AG09309 (cell line): ENCODE measurements around the gene P2RX1.
"Not testable (repeated sequence)": the region's sequence is repeated elsewhere in the genome, so short reads cannot be mapped to it uniquely, and the experiment has no call there.

Experiments
- DNase-seq: peaks from one replicate; pipeline ENCODE4 v3.0.0-alpha.2; 2010; ENCODE audit warnings: low read depth
- H3K4me3 ChIP-seq: 2 replicates; pipeline ENCODE4 v1.5.1; 2011; ENCODE audit warnings: mild to moderate bottlenecking, low read depth, low read length, moderate library complexity; ENCODE audit not compliant: control insufficient read depth
- CTCF ChIP-seq: IDR thresholded peaks from 2 replicates; pipeline ENCODE4 v1.5.1; 2011; ENCODE audit warnings: mild to moderate bottlenecking, low read depth, low read length, inconsistent platforms; ENCODE audit not compliant: insufficient read depth, control insufficient read depth; ENCODE audit errors: missing control alignments

The P2RX1 gene

DNA sequence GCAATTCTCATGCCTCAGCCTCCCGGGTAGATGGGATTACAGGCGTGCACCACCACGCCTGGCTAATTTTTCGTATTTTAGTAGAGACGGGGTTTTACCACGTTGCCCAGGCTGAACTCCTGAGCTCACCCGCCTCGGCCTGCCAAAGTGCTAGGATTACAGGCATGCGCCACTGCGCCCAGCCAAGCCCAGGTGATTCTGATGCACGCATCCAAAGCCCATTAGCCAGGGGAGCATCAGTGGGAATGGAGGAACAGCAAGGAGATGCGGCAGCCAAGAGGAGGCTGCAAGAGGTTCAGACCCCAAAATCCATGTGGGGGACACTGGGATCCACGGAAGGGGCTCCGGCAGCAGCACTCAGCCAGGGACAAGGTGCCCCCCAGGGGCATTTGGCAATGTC is 35.9 kb upstream of the P2RX1 start:
- DNase-seq = no peak
- no peak overlapping the region for H3K4me3 ChIP-seq
- TF ChIP-seq CTCF = no peak

GRCh38 chr17:3951420-3951819 is 35.2 kb upstream of the P2RX1 start:
- no peak for DNase-seq

DNA sequence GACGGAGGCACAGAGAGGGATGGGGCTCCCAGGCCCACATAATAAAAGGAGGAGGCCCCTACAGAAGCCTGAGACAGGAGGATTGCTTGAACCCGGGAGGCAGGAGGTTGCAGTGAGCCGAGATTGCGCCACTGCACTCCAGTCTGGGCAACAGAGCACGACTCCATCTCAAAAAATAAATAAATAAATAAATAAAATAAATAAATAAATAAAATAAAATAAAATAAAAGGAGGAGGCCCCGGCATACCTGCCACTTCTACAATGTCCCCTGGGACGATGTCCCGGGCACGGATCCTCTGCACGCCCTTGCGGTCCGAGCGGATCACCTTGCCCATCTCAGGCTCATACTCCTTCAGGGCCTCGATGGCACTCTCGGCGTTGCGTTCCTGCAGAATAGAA is 34.7 kb upstream of the P2RX1 start:
- no peak for DNase-seq
- no peak for TF ChIP-seq CTCF
- H3K4me3 ChIP-seq = no peak overlapping the region

More at GRCh38 chr17:3951420-3951819, 35.2 kb upstream of the P2RX1 start:
- no peak for TF ChIP-seq CTCF
- no peak overlapping the region for H3K4me3 ChIP-seq

GRCh38 chr17:3950584-3950983 is 34.3 kb upstream of the P2RX1 start:
- no peak for DNase-seq
- no peak overlapping the region for H3K4me3 ChIP-seq
- no peak for TF ChIP-seq CTCF

DNA sequence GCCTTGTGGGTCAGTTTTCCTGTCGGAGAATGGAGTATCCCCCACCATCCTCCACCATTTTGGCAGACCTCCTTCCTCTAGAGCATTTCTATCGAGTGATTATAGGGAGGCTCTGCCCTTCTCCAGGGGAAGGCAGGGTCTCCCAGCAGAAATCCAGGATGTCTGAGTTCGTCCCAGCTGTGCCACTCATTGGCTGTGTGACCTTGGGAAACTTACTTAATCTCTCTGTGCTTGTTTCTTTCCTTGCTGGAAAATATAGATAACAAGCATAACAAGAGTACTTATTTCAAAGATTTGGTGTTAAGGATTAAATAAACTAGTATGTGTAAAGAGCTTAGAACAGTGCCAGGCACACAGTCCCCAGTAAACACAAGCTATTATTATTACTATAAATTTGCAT is 33.2 kb upstream of the P2RX1 start:
- no peak for TF ChIP-seq CTCF
- no peak for DNase-seq
- H3K4me3 ChIP-seq = no peak overlapping the region

DNA sequence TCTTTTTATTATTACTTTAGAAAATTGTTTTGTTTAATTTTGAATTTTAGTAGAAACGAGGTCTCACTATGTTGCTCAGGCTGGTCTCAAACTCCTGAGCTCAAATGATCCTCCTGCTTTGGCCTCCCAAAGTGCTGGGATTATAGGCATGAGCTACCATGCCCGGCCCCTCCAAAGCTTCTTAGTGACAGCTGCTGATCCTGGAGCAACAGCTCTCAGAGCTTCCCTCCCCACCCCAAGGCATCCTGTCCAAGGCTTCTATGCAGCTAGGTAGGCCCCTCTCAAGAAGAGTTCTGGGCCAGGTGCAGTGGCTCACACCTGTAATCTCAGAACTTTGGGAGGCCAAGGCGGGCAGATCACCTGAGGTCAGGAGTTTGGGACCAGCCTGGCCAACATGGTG is 32.3 kb upstream of the P2RX1 start:
- not testable (repeated sequence) for DNase-seq, H3K4me3 ChIP-seq

DNA sequence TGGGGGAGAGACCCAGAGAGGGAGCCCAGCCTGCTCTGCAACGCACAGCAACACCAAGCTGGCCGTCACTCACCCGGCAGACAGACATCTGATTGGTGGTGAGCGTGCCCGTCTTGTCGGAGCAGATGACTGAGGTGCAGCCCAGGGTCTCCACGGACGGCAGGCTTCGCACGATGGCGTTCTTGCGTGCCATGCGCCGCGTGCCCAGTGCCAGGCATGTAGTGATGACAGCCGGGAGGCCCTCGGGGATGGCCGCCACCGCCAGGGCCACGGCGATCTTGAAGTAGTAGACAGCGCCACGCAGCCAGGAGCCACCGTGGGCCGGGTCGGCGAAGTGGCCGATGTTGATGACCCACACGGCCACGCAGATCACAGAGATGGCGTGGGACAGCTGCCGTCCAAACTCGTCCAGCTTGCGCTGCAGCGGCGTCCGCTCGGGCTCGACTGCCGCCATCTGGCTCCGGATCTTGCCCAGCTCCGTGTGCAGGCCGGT is 31.1 kb upstream of the P2RX1 start:
- H3K4me3 ChIP-seq = no peak overlapping the region
- DNase-seq = no peak
- TF ChIP-seq CTCF = no peak
